ENCODE data around the gene CEP72.

DNA sequence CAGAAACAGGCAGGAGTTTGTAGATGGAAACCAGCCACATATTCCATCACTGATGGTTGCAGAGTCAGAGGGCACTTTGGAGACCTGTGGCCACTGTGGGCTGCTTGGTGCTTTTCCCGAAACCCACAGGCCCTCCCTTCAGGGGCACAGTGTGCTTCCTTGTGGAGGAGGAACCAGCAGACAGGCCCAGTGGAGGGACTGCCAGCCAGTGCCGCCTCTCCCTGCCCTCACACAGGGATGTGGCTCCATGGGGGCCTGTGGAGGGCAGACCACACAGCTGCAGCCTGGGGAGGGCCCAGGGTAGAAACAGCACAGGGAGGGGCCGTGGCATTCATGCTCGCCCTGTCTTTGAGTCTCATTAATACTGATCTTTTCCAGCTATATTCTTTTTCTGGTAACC is 35.2 kb downstream of the CEP72 start:
- no peak for TF ChIP-seq SMC3 (IDR thresholded peaks at IDR 0.05; ENCODE audit: low read depth, low read length)
- TF ChIP-seq TCF12 (IDR thresholded peaks at IDR 0.05), result no peak
- no peak for TF ChIP-seq CTCF (IDR thresholded peaks at IDR 0.05)
- TF ChIP-seq REST (IDR thresholded peaks at IDR 0.05; ENCODE audit: low read depth, low read length), result no peak
- no peak for TF ChIP-seq POLR2AphosphoS5 (IDR thresholded peaks at IDR 0.05; ENCODE audit: low read depth, low read length)
- no peak for TF ChIP-seq ZBTB33 (IDR thresholded peaks at IDR 0.05; ENCODE audit: borderline replicate concordance, low read depth)
- TF ChIP-seq SIN3A (IDR thresholded peaks at IDR 0.05; ENCODE audit: borderline replicate concordance, low read depth, low read length), result no peak
- TF ChIP-seq GABPA (IDR thresholded peaks at IDR 0.05; ENCODE audit: low read depth), result no peak
- no peak for TF ChIP-seq NRF1 (IDR thresholded peaks at IDR 0.05; ENCODE audit: low read depth, low read length)
- TF ChIP-seq, protein P1, sequence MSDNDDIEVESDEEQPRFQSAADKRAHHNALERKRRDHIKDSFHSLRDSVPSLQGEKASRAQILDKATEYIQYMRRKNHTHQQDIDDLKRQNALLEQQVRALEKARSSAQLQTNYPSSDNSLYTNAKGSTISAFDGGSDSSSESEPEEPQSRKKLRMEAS (IDR thresholded peaks at IDR 0.05; ENCODE audit: low read depth), result no peak
- TF ChIP-seq ELF1 (IDR thresholded peaks at IDR 0.05), result no peak
- TF ChIP-seq FOXM1 (IDR thresholded peaks at IDR 0.05; ENCODE audit: low read depth), result no peak

Measured in SK-N-SH (cell line).